Pancreas (tissue), 10 donors: ENCODE measurements around the gene MYH2. TPM values are rescaled to one million over a fixed set of nuclear protein-coding genes. Genes with fewer than 3 reads are reported as not detected.

ENCODE experiments used
- ATAC-seq, 4 donors: fragments of 200-7000 bp; cut with Tn5 transposase; one replicate each; pipeline versions ENCODE4 v1.8.0 to v1.9.1; 2020; ENCODE audit warnings: mild to moderate bottlenecking in 4 of 4, moderate library complexity in 4 of 4
- DNase-seq, 6 donors: peaks; one replicate each; pipeline ENCODE4 v3.0.0-alpha.2; 2020
- FAIRE-seq: peaks from 2 replicates; lab custom pipeline; 2012; peaks lifted over from hg19 to GRCh38; lab: Jason Lieb, UNC
- H3K27ac ChIP-seq, 4 donors: fragments of 200-600 bp; sonication (generic); 1 replicate in 3 of 4; 2 replicates in 1 of 4; pipeline versions ENCODE4 v1.5.0 to v1.8.0; 2020
- H3K27me3 ChIP-seq, 4 donors: fragments of 200-600 bp; one replicate each; pipeline ENCODE4 v1.8.0; 2021
- H3K36me3 ChIP-seq, 3 donors: fragments of 200-600 bp; sonication (generic) in 1 of 3; one replicate each; pipeline versions ENCODE4 v1.5.0 to v1.8.0; 2020 to 2021
- H3K4me1 ChIP-seq, 3 donors: fragments of 200-600 bp; one replicate each; pipeline ENCODE4 v1.8.0; 2021
- H3K4me3 ChIP-seq, 4 donors: fragments of 200-600 bp; sonication (generic) in 2 of 4; one replicate each; pipeline versions ENCODE4 v1.5.0 to v1.8.0; 2020 to 2021
- H3K9me3 ChIP-seq, 4 donors: fragments of 200-600 bp; one replicate each; pipeline ENCODE4 v1.8.0; 2021
- CTCF ChIP-seq, 4 donors: fragments of 200-600 bp; sonication (generic) in 3 of 4; IDR thresholded peaks; one replicate each; pipeline versions ENCODE4 v1.5.0 to v1.8.0; 2021; ENCODE audit warnings: antibody characterized with exemption in 4 of 4
- whole genome bisulfite sequencing, 2 donors: extraction: QIAGEN DNeasy Blood & Tissue Kit; methylation state at CpG; one replicate each; pipeline ENCODE4 v1.1.7; 2013; 5-methylcytosine and 5-hydroxymethylcytosine counted together
- intact Hi-C, 3 donors: fragments of 100-400 bp; cut with DNase I; formaldehyde crosslinking; loops; one replicate each; pipeline versions ENCODE4 v1.11.1 to v1.14.2; 2022
- polyA plus RNA-seq, 2 donors: library from polyadenylated mRNA; stranded (reverse); fragments of 200-250 nt; gene quantifications; one replicate each; pipeline ENCODE4 v1.2.3, GENCODE V29; 2013
- total RNA-seq, 6 donors: library from RNA; stranded (reverse); fragmentation: NEBNext Ultra II Directional in 4 of 6; extraction: Animal tissue kit (Norgen Biotek cat#: 25700) in 4 of 6; gene quantifications; one replicate each; pipeline versions ENCODE4 v1.2.1 to v1.2.4, GENCODE V29; 2021 to 2023
- donor health status: healthy with polysubstance abuse.
- donor health status: DM: no; HTN: no; CAD: no; lungs with moderate emphysema.
- donor health status: DM: no; HTN: no; CAD: no.
- donor health status: control.
- donor health status: control.
- donor health status: Bipolar disorder and iron deficiency.
- donor health status: DM: yes; HTN: yes; CAD: no.
- donor health status: DM: no; HTN: no; CAD: no.
- donor health status: DM: no; HTN: no; CAD: no.
- donor health status: DM: yes; HTN: yes; CAD: no.

The MYH2 gene
- total and polyA plus RNA-seq, 8 donors: 0.05 TPM; not detected in 7

GRCh38 chr17:10492004-10492403 is 57.5 kb downstream of the MYH2 start:
- no peak for FAIRE-seq
- ATAC-seq: no peak

GRCh38 chr17:10482252-10482651 is 67.2 kb downstream of the MYH2 start:
- ATAC-seq (no peak), FAIRE-seq (no peak), DNase-seq (no peak)
- Histone ChIP-seq H3K27ac (no peak overlapping the region), H3K27me3 (peaks cover 0 to 2% (median 0%) of the 10 kb centered on the region in 4 donors), H3K4me3 (no peak overlapping the region), H3K36me3 (no peaks in the 10 kb centered on the region), H3K4me1 (no peaks in the 10 kb centered on the region), H3K9me3 (no peaks in the 10 kb centered on the region)
- intact Hi-C loops: no loop called here
- WGBS, 2 donors: 41 to 52% methylated on average over 1 of the region's 1 CpG
- no peak for TF ChIP-seq CTCF (IDR thresholded peaks at IDR 0.05)

More at GRCh38 chr17:10492004-10492403, 57.5 kb downstream of the MYH2 start:
- no peak for DNase-seq
- Histone ChIP-seq H3K36me3 (no peaks in the 10 kb centered on the region), H3K9me3 (peaks cover 0 to 7% (median 0%) of the 10 kb centered on the region in 4 donors), H3K4me3 (no peak overlapping the region), H3K4me1 (no peaks in the 10 kb centered on the region), H3K27me3 (no peaks in the 10 kb centered on the region), H3K27ac (no peak overlapping the region)
- 84 to 93% methylated on average over 2 of the region's 2 CpGs for WGBS, 2 donors
- TF ChIP-seq CTCF (IDR thresholded peaks at IDR 0.05): no peak
- intact Hi-C loops: no loop called here

- 24 to 30% methylated on average over 1 of the region's 1 CpG for WGBS, 2 donors
- H3K4me1 ChIP-seq: no peaks in the 10 kb centered on the region
Observed at GRCh38 chr17:10477701-10478100, 71.8 kb downstream of the MYH2 start.

DNA sequence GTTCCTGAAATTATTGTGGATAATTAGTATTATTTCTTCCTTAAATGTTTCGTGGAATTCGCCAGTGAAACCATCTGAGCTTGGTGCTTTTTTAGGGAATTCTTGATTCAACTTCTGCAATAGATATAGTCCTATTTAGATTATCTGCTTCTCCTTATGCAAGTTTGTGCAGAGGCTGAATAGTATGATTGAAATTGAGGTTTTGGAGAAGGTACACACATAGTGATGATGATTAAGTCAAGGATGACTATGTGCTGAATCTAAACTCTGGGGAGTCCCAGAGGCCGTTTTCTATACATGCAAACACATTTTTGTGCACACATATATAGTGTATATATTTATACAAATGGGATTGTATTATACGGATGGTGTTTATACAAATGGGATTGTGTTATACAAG is 74.9 kb downstream of the MYH2 start:
- Histone ChIP-seq H3K4me3 (no peak overlapping the region), H3K27me3 (peaks cover 0 to 2% (median 0%) of the 10 kb centered on the region in 4 donors), H3K27ac (no peak overlapping the region), H3K4me1 (no peaks in the 10 kb centered on the region), H3K9me3 (no peaks in the 10 kb centered on the region), H3K36me3 (no peaks in the 10 kb centered on the region)
- 46 to 74% methylated on average over 4 of the region's 4 CpGs for WGBS, 2 donors
- DNase-seq (no peak), FAIRE-seq (no peak), ATAC-seq (no peak)
- intact Hi-C loops: no loop called here
- no peak for TF ChIP-seq CTCF (IDR thresholded peaks at IDR 0.05)

More at GRCh38 chr17:10477701-10478100, 71.8 kb downstream of the MYH2 start:
- no peak for DNase-seq
- no peak for TF ChIP-seq CTCF (IDR thresholded peaks at IDR 0.05)
- no peak for ATAC-seq
- intact Hi-C loops: no loop called here
- H3K27ac ChIP-seq: no peak overlapping the region
- no peaks in the 10 kb centered on the region for H3K9me3 ChIP-seq
- FAIRE-seq: no peak
- H3K36me3 ChIP-seq: no peaks in the 10 kb centered on the region
- no peak overlapping the region for H3K4me3 ChIP-seq
- peaks cover 0 to 2% (median 0%) of the 10 kb centered on the region in 4 donors for H3K27me3 ChIP-seq

DNA sequence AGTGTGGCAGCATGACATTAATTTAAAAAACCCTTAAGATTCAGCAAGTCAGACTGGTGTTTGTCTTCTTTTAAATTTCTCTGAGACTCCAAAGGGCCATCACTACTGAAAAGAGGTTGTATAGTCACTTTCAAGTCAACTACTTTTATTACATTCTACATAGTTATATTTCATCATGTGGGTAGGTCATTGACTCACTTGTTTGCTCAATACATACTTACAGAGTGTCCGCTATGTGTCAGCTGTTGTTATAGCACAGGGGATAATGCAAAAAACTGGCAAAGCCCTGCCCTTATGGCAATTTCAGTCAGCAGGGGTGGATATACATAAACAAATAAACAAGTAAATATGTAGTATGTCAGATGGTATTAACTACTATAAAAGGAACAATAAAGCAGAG is 77.6 kb downstream of the MYH2 start:
- H3K4me1 ChIP-seq: no peaks in the 10 kb centered on the region
- intact Hi-C loops: no loop called here
- H3K27ac ChIP-seq: no peak overlapping the region
- no peak for DNase-seq
- ATAC-seq: no peak
- H3K4me3 ChIP-seq: no peak overlapping the region
- H3K27me3 ChIP-seq: no peaks in the 10 kb centered on the region
- no peak for TF ChIP-seq CTCF (IDR thresholded peaks at IDR 0.05)
- H3K36me3 ChIP-seq: no peaks in the 10 kb centered on the region
- FAIRE-seq: no peak
- 92 to 93% methylated on average over 1 of the region's 1 CpG for WGBS, 2 donors
- H3K9me3 ChIP-seq: no peaks in the 10 kb centered on the region

Other genes with a start within 250 kb of the MYH2 start
- not detected for gene MYH13, start 176.7 kb downstream of the MYH2 start, total RNA-seq
- not detected for gene MYH13, start 176.7 kb downstream of the MYH2 start, polyA plus RNA-seq
- gene MYH8, start 127.7 kb downstream of the MYH2 start, total RNA-seq: not detected
- gene MYH8, start 127.7 kb downstream of the MYH2 start, polyA plus RNA-seq: not detected
- not detected for gene MYH4, start 80.1 kb downstream of the MYH2 start, total RNA-seq
- gene MYH4, start 80.1 kb downstream of the MYH2 start, polyA plus RNA-seq: not detected
- not detected for gene MYH1, start 31.1 kb downstream of the MYH2 start, total RNA-seq
- under 1 TPM; 0.04 to 0.09 TPM for gene MYH1, start 31.1 kb downstream of the MYH2 start, polyA plus RNA-seq
- gene MYH3, start 107.7 kb upstream of the MYH2 start, total RNA-seq: 1 to 10 TPM in 5 of 6 donors, under 1 TPM in 1; 0.63 to 2.6 (median 1.7) TPM
- 10 to 100 TPM; 13.2 to 13.5 TPM for gene MYH3, start 107.7 kb upstream of the MYH2 start, polyA plus RNA-seq
- gene SCO1, start 147.9 kb upstream of the MYH2 start, total RNA-seq: 10 to 100 TPM in 3 of 6 donors, 1 to 10 TPM in 3; 7.0 to 12.4 (median 9.9) TPM
- gene SCO1, start 147.9 kb upstream of the MYH2 start, polyA plus RNA-seq: 1 to 10 TPM; 3.3 to 8.9 TPM
- gene ADPRM, start 147.9 kb upstream of the MYH2 start, total RNA-seq: 1 to 10 TPM; 4.1 to 6.9 (median 4.3) TPM
- 1 to 10 TPM; 6.5 to 6.8 TPM for gene ADPRM, start 147.9 kb upstream of the MYH2 start, polyA plus RNA-seq
- 10 to 100 TPM in 1 of 6 donors, 1 to 10 TPM in 5; 3.0 to 12.4 (median 8.2) TPM for gene TMEM220, start 180.4 kb upstream of the MYH2 start, total RNA-seq
- 1 to 10 TPM; 6.2 to 9.2 TPM for gene TMEM220, start 180.4 kb upstream of the MYH2 start, polyA plus RNA-seq